HepG2 (cell line): ENCODE measurements around the gene SKP1. TPM values are rescaled to one million over a fixed set of nuclear protein-coding genes. Genes with fewer than 3 reads are reported as not detected.

Experiments used
- ATF7 ChIP-seq, 2 experiments: fragments of 450-650 bp in 1 of 2; sonication (generic) in 1 of 2; formaldehyde crosslinking in 1 of 2; IDR thresholded peaks; 2 replicates each; pipeline versions ENCODE4 v1.4.0 to v1.6.1; 2016 to 2020; ENCODE audit warnings: antibody characterized with exemption in 1 of 2, mild to moderate bottlenecking in 1 of 2, missing genetic modification reagents in 1 of 2
- BHLHE40 ChIP-seq: IDR thresholded peaks from 2 replicates; pipeline ENCODE4 v1.6.1; 2011; ENCODE audit warnings: low read length, improper control_type of control experiment
- ETS1 ChIP-seq: sonication (generic); formaldehyde crosslinking; IDR thresholded peaks from 2 replicates; pipeline ENCODE4 v1.4.0; 2020; ENCODE audit warnings: missing genetic modification reagents
- HNF1B ChIP-seq: sonication (generic); formaldehyde crosslinking; IDR thresholded peaks from 2 replicates; pipeline ENCODE4 v1.5.1; 2020; ENCODE audit warnings: mild to moderate bottlenecking, moderate library complexity, missing genetic modification reagents
- JARID2 ChIP-seq: sonication (generic); formaldehyde crosslinking; IDR thresholded peaks from 2 replicates; pipeline ENCODE4 v1.8.1; 2023; ENCODE audit warnings: missing genetic modification reagents, inconsistent platforms; ENCODE audit not compliant: insufficient replicate concordance
- SIX4 ChIP-seq: sonication (generic); formaldehyde crosslinking; IDR thresholded peaks from 2 replicates; pipeline ENCODE4 v1.4.0; 2020; ENCODE audit warnings: missing genetic modification reagents
- TRIM22 ChIP-seq: fragments of 450-650 bp; IDR thresholded peaks from 2 replicates; pipeline ENCODE4 v1.6.1; 2017
- ZNF326 ChIP-seq: sonication (generic); formaldehyde crosslinking; IDR thresholded peaks from 2 replicates; pipeline ENCODE4 v1.4.0; 2020; ENCODE audit warnings: missing genetic modification reagents, borderline replicate concordance
- ZNF329 ChIP-seq: sonication (generic); formaldehyde crosslinking; IDR thresholded peaks from 2 replicates; pipeline ENCODE4 v1.9.0; 2021; ENCODE audit warnings: low read depth, mild to moderate bottlenecking, missing genetic modification reagents
- ZNF337 ChIP-seq: sonication (generic); formaldehyde crosslinking; IDR thresholded peaks from 2 replicates; pipeline ENCODE4 v1.5.1; 2020; ENCODE audit warnings: missing genetic modification reagents, low read depth, mild to moderate bottlenecking, borderline replicate concordance
- ZNF619 ChIP-seq: sonication (generic); formaldehyde crosslinking; IDR thresholded peaks from 2 replicates; pipeline ENCODE4 v1.4.0; 2020; ENCODE audit warnings: mild to moderate bottlenecking, missing genetic modification reagents
- polyA plus RNA-seq, 8 experiments: library from polyadenylated mRNA; depleted of rRNA in 3 of 8; stranded (reverse) in 7 of 8; unstranded in 1 of 8; fragments of >200 nt; fragmentation: Illumina TruSeq in 4 of 8; extraction: Trizol in 4 of 8; gene quantifications; 2 replicates each; pipeline versions ENCODE4 v1.2.1 to v1.2.3, GENCODE V29; 2011 to 2016; ENCODE audit warnings: low read depth in 4 of 8, missing spikeins in 1 of 8, mixed read lengths in 1 of 8; ENCODE audit not compliant: insufficient read depth in 1 of 8
- total RNA-seq, 5 experiments: library from RNA; depleted of rRNA; stranded (reverse); fragments of >200 nt; fragmentation: Illumina TruSeq; extraction: Trizol; gene quantifications; 2 replicates each; pipeline ENCODE4 v1.2.3, GENCODE V29; 2016; ENCODE audit warnings: low read depth in 1 of 5
- TF ChIP-seq, protein P1 (sequence below): sonication (generic); formaldehyde crosslinking; IDR thresholded peaks from 2 replicates; pipeline ENCODE4 v1.5.0; 2020; ENCODE audit warnings: missing genetic modification reagents
- TF ChIP-seq, protein P2 (sequence below): sonication (generic); formaldehyde crosslinking; IDR thresholded peaks from 2 replicates; pipeline ENCODE4 v1.4.0; 2020; ENCODE audit warnings: missing genetic modification reagents, borderline replicate concordance
- TF ChIP-seq, protein P3 (sequence below): sonication (generic); formaldehyde crosslinking; IDR thresholded peaks from 2 replicates; pipeline ENCODE4 v1.4.0; 2020; ENCODE audit warnings: missing genetic modification reagents

SKP1 gene
- total and polyA plus RNA-seq, 2 of the 13 experiments (the other 11 are each of a cell fraction or from before 2014, with no cell fraction given), result 134 to 340 TPM

DNA sequence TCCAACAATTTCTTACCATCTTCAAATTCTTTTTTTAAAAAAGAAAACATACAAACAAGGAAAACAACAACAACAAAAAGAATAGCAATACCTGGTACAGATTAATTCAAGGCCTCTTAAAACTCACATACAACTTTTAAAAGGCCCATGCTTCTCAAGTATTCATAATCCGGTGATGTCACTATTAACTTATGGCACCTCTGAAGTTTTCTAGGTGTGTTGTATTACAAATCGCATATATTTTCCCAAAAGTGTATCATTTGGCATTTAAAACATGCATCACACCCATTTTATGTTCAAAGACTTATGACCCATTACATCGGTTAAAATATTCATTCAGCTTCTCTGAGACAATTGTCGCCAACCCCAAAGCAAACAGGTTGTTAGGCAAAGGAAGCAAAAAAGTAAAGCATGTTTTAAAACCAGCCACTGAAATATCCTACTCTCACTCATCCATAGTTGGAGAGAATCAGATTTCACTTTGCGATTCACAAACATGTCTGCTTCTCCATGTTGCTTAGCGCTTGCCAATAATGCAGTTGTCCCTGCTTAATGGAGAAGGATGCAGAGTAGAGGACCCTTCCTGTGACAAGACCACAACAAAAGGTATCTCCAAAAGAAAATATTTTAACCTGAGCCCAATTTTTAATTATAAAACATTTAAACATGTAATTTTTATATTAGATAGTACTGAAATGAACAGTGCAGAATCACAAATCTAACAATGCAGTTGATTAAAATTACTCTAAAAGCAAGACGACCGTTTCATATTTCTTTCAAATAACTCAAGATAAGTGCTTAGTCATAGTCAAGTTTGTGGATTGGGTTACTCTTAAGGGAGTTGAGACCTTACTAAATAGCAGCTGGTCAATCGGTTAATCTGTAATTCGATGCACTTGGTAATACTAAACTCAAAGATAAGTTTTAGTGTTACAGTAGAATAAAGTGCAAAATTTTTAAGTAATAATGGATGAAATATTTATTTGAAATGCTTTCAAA is 1.6 kb downstream of the SKP1 start (continued):
- TF ChIP-seq JARID2 (no peak), SIX4 (0 out of 2 replicates have a peak, but pooled peaks have one; percentile 27), BHLHE40 (no peak), ZNF619 (CRISPR knock-in tag) (no peak), ZNF326 (CRISPR knock-in tag) (no peak), ZNF329 (no peak), ZNF337 (CRISPR knock-in tag) (no peak), TRIM22 (no peak), ETS1 (CRISPR knock-in tag) (no peak), HNF1B (CRISPR knock-in tag) (no peak), ATF7 (IDR thresholded peaks at IDR 0.05) (peak; percentile 61), ATF7 (CRISPR knock-in tag; IDR thresholded peaks at IDR 0.05) (no peak)
- TF ChIP-seq, protein P1, sequence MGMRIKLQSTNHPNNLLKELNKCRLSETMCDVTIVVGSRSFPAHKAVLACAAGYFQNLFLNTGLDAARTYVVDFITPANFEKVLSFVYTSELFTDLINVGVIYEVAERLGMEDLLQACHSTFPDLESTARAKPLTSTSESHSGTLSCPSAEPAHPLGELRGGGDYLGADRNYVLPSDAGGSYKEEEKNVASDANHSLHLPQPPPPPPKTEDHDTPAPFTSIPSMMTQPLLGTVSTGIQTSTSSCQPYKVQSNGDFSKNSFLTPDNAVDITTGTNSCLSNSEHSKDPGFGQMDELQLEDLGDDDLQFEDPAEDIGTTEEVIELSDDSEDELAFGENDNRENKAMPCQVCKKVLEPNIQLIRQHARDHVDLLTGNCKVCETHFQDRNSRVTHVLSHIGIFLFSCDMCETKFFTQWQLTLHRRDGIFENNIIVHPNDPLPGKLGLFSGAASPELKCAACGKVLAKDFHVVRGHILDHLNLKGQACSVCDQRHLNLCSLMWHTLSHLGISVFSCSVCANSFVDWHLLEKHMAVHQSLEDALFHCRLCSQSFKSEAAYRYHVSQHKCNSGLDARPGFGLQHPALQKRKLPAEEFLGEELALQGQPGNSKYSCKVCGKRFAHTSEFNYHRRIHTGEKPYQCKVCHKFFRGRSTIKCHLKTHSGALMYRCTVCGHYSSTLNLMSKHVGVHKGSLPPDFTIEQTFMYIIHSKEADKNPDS (CRISPR knock-in tag), result no peak
- TF ChIP-seq, protein P2, sequence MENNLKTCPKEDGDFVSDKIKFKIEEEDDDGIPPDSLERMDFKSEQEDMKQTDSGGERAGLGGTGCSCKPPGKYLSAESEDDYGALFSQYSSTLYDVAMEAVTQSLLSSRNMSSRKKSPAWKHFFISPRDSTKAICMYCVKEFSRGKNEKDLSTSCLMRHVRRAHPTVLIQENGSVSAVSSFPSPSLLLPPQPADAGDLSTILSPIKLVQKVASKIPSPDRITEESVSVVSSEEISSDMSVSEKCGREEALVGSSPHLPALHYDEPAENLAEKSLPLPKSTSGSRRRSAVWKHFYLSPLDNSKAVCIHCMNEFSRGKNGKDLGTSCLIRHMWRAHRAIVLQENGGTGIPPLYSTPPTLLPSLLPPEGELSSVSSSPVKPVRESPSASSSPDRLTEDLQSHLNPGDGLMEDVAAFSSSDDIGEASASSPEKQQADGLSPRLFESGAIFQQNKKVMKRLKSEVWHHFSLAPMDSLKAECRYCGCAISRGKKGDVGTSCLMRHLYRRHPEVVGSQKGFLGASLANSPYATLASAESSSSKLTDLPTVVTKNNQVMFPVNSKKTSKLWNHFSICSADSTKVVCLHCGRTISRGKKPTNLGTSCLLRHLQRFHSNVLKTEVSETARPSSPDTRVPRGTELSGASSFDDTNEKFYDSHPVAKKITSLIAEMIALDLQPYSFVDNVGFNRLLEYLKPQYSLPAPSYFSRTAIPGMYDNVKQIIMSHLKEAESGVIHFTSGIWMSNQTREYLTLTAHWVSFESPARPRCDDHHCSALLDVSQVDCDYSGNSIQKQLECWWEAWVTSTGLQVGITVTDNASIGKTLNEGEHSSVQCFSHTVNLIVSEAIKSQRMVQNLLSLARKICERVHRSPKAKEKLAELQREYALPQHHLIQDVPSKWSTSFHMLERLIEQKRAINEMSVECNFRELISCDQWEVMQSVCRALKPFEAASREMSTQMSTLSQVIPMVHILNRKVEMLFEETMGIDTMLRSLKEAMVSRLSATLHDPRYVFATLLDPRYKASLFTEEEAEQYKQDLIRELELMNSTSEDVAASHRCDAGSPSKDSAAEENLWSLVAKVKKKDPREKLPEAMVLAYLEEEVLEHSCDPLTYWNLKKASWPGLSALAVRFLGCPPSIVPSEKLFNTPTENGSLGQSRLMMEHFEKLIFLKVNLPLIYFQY (CRISPR knock-in tag), result no peak
- TF ChIP-seq, protein P3, sequence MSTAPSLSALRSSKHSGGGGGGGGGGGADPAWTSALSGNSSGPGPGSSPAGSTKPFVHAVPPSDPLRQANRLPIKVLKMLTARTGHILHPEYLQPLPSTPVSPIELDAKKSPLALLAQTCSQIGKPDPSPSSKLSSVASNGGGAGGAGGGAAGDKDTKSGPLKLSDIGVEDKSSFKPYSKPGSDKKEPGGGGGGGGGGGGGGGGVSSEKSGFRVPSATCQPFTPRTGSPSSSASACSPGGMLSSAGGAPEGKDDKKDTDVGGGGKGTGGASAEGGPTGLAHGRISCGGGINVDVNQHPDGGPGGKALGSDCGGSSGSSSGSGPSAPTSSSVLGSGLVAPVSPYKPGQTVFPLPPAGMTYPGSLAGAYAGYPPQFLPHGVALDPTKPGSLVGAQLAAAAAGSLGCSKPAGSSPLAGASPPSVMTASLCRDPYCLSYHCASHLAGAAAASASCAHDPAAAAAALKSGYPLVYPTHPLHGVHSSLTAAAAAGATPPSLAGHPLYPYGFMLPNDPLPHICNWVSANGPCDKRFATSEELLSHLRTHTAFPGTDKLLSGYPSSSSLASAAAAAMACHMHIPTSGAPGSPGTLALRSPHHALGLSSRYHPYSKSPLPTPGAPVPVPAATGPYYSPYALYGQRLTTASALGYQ (CRISPR knock-in tag), result no peak
